Stimulated activated naive CD8-positive, alpha-beta T cell treated with anti-CD3 and anti-CD28 coated beads, Interleukin-15, Interleukin-2, amounts not matched to agents 100 U/mL and 50 U/mL, for 24 hours (primary cell): ENCODE results near the gene ZNF124.
"Not testable (repeated sequence)": the region's sequence is repeated elsewhere in the genome, so short reads cannot be mapped to it uniquely, and the experiment has no call there.

Experiments used
- ATAC-seq: fragments of 150-1000 bp; cut with Tn5 transposase; one replicate; pipeline ENCODE4 v1.10.0; 2021
- DNase-seq: peaks from one replicate; pipeline ENCODE4 v3.0.0; 2021

The ZNF124 gene

GRCh38 chr1:247172996-247173395, 1.2 kb upstream of the ZNF124 start:
- DNase-seq (no peak), ATAC-seq (no peak)

GRCh38 chr1:247171443-247171842, 377 bp downstream of the ZNF124 start:
- DNase-seq, result not testable (repeated sequence)
- ATAC-seq, result peak; percentile 56

DNA sequence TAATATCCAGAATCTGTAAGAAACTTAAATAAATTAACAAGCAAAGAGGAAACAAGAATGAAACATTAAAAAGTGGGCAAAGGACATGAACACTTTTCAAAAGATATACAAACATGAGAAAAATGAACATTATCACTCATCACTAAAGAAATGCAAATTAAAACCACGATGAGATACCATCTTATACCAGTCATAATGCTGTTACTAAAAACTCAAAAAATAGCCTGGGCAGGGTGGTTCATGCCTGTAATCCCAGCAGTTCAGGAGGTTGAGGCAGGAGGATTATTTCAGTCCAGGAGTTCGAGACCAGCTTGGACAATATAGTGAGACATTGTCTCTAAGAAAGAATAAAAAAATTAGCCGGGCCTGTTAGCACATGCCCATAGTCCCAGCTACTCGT, 6.1 kb downstream of the ZNF124 start:
- no peak for ATAC-seq
- no peak for DNase-seq

- DNase-seq (no peak), ATAC-seq (no peak)
Measured at GRCh38 chr1:247164694-247165093, 7.1 kb downstream of the ZNF124 start.

GRCh38 chr1:247156787-247157232, 15.0 kb downstream of the ZNF124 start:
- no peak for DNase-seq

GRCh38 chr1:247147781-247148180, 24.0 kb downstream of the ZNF124 start:
- no peak for ATAC-seq

More at GRCh38 chr1:247156787-247157232, 15.0 kb downstream of the ZNF124 start:
- ATAC-seq, result no peak

DNA sequence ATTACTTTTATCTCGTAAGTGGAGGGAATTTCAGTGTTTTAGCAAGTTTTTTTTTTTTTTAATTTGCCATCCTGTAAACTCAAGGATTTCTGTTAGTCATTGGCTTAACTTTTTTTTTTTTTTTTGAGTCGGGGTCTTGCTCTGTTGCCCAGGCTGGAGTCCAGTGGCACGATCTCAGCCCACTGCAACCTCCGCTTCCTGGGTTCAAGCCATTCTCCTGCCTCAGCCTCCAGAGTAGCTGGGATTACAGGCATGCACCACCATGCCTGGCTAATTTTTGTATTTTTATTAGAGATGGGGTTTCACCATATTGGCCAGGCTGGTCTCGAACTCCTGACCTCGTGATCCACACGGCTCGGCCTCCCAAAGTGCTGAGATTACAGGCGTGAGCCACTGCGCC, 24.7 kb downstream of the ZNF124 start:
- ATAC-seq, result not testable (repeated sequence)

More at GRCh38 chr1:247147781-247148180, 24.0 kb downstream of the ZNF124 start:
- no peak for DNase-seq

GRCh38 chr1:247146671-247147070, 25.1 kb downstream of the ZNF124 start:
- no peak for DNase-seq
- ATAC-seq, result no peak

More for the DNA sequence above, 24.7 kb downstream of the ZNF124 start:
- not testable (repeated sequence) for DNase-seq

DNA sequence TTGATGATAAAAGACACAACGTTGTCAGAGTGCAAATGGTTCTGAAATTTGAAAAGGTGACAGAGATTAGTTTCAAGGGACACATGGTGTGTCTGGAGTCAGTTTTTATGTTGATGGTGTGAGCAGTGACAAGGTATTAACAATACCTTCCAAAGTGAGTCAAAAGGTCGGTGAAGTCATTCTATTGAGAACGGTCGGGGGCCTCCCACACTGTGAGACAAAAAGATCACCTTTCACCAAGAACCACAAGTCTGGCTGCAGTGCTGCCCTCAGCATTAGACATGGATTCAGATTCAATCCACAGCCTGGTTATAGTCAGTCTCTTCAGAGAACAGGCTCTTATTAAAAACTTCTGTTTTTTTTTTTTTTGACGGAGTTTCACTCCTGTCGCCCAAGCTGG, 26.5 kb downstream of the ZNF124 start:
- DNase-seq (no peak), ATAC-seq (peak; percentile 73)

DNA sequence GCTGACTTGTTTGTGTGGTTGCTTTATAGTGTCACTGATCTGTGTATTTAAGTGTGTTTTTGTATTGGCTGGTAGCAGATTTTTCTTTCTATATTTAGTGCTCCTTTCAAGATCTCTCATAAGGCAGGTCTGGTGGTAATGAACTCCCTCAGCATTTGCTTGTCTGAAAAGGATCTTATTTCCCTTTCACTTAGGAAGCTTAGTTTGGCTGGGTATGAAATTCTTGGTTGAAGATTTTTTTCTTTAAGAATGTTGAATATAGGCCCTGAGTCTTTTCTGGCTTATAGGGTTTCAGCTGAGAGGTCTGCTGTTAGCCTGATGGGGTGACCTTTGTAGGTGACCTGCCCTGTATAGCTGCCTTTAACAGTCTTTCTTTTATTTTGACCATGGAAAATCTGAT, 32.3 kb downstream of the ZNF124 start:
- DNase-seq, ATAC-seq: not testable (repeated sequence)

- no peak for DNase-seq
- ATAC-seq, result no peak
Measured at GRCh38 chr1:247131236-247131635, 40.6 kb downstream of the ZNF124 start.

DNA sequence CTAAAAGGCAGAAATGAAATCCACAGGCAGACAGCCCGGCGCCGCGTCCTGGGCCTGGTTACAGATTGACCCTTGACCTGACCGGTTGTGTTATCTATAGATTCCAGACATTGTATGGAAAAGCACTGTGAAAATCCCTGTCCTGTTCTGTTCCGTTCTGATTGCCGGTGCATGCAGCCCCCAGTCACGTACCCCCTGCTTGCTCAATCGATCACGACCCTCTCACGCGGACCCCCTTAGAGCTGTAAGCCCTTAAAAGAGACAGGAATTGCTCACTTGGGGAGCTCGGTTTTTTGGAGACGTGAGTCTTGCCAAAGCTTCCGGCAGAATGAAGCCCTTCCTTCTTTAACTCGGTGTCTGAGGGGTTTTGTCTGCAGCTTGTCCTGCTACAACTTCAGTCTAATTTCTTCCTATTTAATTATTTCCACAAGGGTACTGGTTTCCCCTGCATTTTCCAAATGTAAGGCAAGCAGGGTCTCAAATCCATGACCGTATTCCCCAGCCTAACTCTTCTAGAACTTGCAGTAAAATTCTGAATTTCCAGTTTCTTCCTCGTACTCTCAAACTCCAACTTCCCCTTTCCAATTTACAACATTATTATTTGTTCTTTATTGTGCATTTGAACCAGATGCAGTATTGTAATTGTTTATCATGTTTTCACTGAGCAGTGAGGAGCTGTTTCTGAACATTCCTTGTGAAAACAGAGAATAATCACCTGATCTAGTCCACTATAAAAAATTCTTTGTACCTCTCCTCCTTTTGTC, 44.1 kb downstream of the ZNF124 start:
- ATAC-seq, DNase-seq: not testable (repeated sequence)

DNA sequence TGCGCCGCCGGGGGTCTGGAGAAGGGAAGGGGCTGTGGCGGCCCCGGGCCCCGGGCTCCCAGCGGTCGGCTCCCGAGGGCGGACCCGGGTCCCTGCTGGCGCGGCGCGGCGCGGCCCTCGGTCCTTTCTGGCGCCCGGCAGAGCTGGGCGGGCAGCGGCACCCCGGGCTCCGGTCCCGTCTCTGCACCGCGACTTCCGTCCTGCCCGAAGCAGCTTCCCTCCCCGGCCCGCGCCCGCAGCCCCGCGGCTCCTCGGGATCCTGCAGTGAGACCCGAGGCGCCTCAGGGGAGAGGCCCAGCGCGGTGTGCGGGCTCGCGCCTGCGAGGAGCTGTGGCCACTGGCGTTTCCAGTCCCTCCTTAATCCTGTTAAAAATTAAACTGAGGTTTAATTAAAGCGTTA, 45.2 kb downstream of the ZNF124 start:
- peak; percentile 62 for ATAC-seq
- DNase-seq, result not testable (repeated sequence)

DNA sequence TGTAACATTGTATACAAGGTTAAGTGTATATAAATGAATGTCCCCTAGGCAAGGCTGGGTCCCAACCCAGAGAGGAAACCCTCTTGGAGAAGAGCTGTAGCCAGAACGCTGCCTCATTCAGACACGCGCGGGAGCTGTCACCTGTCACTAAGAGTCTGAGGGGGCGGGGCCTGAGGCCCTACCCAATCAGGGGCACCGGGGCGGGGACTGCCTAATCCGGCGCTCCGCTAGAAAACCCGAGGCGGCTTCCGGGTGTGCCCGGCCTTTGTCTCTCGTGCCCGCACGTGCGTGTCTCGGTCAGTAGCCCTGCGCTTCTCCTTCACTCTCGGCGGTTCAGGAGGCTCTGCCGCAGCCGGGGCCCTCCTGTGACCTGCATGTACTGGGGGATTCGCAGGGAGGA, 45.7 kb downstream of the ZNF124 start:
- peak; percentile 100 for ATAC-seq
- not testable (repeated sequence) for DNase-seq

DNA sequence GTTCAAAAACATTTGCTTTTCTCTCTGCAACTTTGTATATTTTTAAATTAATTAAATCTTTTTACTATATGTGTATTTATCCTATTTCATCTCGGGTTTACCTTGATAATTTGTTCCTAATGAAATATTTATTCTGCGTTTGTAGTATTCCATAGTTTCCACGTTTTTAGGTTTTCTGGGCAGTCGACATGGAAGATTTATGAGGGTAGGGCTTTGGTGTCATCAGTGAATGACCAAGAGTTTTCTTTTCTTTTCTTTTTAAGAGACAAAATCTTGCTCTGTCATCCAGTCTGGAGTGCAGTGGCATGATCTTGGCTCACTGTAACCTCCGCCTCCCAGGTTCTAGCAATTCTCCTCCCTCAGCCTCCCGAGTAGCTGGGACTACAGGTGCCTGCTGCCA, 50.4 kb downstream of the ZNF124 start:
- ATAC-seq (no peak), DNase-seq (no peak)

GRCh38 chr1:247120408-247120668, 51.5 kb downstream of the ZNF124 start:
- ATAC-seq, result not testable (repeated sequence)

DNA sequence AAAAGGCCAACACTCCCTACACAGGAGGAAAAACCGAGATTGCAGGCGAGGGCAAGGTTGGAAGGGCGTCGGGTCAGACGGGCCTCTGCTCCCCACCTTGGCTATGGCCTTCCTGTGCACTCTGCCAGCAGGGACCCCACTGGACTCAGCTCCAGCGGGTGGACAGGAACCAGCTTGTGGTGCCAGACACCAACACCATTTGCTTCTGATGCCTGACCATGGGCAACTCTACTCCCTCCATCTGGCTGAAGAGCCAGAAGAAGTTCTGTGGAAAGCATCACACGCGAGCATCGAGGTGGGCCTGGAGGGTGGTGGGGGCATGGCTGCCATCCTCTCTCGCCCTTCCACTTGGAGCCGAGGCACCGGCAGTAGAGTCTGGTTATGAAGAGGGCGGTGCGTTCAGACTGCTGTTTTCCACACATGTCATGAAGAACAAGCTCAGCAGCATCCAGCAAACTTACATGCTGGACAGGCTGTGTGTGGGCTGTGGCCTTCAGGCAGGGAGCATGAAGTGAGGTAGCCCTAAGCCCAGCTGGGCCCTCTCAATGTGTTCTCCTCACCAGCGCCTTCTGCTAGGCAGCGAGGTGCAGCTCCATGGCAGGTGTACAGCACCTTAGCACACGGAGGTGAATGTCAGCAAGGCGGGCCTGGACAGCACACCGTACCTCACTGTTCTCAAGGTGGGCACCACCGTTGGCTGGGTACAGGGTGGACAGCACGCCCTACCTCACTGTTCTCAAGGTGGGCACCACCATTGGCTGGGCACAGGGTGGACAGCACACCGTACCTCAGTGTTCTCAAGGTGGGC, 52.0 kb downstream of the ZNF124 start:
- DNase-seq (no peak), ATAC-seq (peak; percentile 10)

More at GRCh38 chr1:247120408-247120668, 51.5 kb downstream of the ZNF124 start:
- not testable (repeated sequence) for DNase-seq

GRCh38 chr1:247118946-247119446, 52.8 kb downstream of the ZNF124 start:
- DNase-seq (peak; percentile 59), ATAC-seq (peak; percentile 41)

DNA sequence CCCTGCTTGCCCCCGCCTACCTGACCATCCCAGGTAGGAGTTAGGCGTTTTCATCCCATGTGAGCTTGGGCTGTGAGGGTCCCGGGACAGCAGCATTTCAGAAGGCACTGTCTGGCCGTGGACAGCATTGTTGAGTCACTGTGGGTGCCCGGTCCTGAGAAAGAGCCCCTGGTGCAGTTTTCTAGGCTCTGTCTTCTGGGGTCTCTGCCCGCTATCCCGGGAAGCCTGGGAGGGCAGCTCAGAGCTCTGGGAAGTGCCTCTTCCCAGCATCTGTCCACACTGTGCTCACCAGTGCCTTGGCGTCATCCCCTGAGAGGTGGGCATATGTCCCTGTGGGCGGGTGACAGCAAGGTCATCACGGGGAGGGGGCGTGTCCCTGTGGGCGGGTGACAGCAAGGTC, 56.3 kb downstream of the ZNF124 start:
- DNase-seq (no peak), ATAC-seq (no peak)

DNA sequence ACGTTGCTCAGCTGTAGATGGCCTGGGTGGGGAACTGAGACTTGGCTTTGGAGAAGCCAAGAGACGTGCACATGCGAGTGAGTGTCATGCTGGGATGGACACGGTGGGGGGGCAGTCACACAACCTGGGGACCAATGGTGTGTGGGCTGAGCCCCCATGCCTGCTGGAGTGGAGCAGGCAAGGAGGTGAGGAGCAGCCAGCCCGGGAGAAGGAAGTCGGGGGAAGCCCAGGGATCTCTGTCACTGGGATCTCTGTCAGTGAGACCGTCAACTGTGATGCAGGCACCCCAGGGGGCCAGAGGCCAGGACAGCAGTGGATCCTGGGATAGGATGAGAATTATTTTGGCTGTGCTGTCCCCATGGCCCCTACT, 56.7 kb downstream of the ZNF124 start:
- DNase-seq, result no peak
- no peak for ATAC-seq

- DNase-seq, result no peak
- peak; percentile 17 for ATAC-seq
Measured at GRCh38 chr1:247114351-247115140, 57.3 kb downstream of the ZNF124 start.

GRCh38 chr1:247113733-247114271, 58.0 kb downstream of the ZNF124 start:
- no peak for ATAC-seq
- DNase-seq, result no peak
